K562 (cell line): ENCODE data around the gene KIF19.

Source experiments
- MAX ChIP-seq: sonication (generic); formaldehyde crosslinking; IDR thresholded peaks from 2 replicates; pipeline ENCODE4 v1.9.0; 2022; ENCODE audit warnings: mild to moderate bottlenecking, missing genetic modification reagents
- TRIM24 ChIP-seq, 2 experiments: fragments of 450-650 bp; IDR thresholded peaks; 2 replicates each; pipeline ENCODE4 v1.6.1; 2016
- ZFX ChIP-seq: sonication (generic); formaldehyde crosslinking; IDR thresholded peaks from 2 replicates; pipeline ENCODE4 v1.8.0; 2022; ENCODE audit warnings: mild to moderate bottlenecking, missing genetic modification reagents, moderate library complexity
- ZNF263 ChIP-seq: sonication (generic); formaldehyde crosslinking; IDR thresholded peaks from 2 replicates; pipeline ENCODE4 v1.8.0; 2022; ENCODE audit warnings: mild to moderate bottlenecking, missing genetic modification reagents, borderline replicate concordance
- ZNF586 ChIP-seq: fragments of 450-650 bp; formaldehyde crosslinking; conservative IDR thresholded peaks from 2 replicates; pipeline ENCODE4 v1.4.0; 2020; ENCODE audit warnings: mild to moderate bottlenecking, moderate library complexity
- TF ChIP-seq, protein P1 (sequence below), 3 experiments: IDR thresholded peaks in 2 of 3; conservative IDR thresholded peaks in 1 of 3; 2 replicates each; pipeline ENCODE4 v1.5.1; 2011 to 2012; ENCODE audit warnings: low read length in 3 of 3, mild to moderate bottlenecking in 3 of 3, control low read depth in 2 of 3, improper control_type of control experiment in 1 of 3, inconsistent platforms in 1 of 3, low read depth in 1 of 3, mixed read lengths in 1 of 3, moderate library complexity in 1 of 3; ENCODE audit not compliant: insufficient read depth in 2 of 3

- TF ChIP-seq MAX (CRISPR knock-in tag) (no peak), ZNF586 (CRISPR knock-in tag) (no peak), ZFX (CRISPR knock-in tag) (no peak), TRIM24 (IDR thresholded peaks at IDR 0.05) (no peak), ZNF263 (CRISPR knock-in tag) (no peak)
- TF ChIP-seq, protein P1, sequence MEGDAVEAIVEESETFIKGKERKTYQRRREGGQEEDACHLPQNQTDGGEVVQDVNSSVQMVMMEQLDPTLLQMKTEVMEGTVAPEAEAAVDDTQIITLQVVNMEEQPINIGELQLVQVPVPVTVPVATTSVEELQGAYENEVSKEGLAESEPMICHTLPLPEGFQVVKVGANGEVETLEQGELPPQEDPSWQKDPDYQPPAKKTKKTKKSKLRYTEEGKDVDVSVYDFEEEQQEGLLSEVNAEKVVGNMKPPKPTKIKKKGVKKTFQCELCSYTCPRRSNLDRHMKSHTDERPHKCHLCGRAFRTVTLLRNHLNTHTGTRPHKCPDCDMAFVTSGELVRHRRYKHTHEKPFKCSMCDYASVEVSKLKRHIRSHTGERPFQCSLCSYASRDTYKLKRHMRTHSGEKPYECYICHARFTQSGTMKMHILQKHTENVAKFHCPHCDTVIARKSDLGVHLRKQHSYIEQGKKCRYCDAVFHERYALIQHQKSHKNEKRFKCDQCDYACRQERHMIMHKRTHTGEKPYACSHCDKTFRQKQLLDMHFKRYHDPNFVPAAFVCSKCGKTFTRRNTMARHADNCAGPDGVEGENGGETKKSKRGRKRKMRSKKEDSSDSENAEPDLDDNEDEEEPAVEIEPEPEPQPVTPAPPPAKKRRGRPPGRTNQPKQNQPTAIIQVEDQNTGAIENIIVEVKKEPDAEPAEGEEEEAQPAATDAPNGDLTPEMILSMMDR (IDR thresholded peaks at IDR 0.05 in 2 of 3, conservative IDR thresholded peaks at IDR 0.05 in 1 of 3; ENCODE audit: insufficient read depth in 2 of 3, low read depth in 1 of 3, low read length in 3 of 3): no peak
Observed at GRCh38 chr17:74297941-74298340, 28.1 kb upstream of the KIF19 start.
